Measurements from ENCODE around the gene CTCF.

Gene CTCF

DNA sequence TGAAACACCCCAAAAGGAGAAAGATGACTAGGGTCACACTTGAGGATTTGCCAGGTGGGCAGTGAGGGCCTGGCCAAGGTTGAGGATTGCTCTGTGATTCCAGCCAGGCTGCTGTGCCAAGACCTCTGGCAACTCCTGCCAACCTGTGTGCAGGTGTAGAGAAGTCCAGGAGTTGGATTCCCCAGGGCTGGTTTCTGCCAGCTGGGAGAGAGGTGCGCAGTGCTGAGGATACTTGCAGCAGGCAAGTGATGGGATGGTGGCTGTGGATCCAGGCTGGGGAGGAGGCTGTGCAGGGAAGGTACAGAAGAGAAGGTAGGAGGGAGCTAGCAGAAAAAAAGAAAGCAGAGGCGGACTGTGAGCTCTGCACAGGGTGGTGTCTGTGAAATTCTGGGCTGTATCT, 27.1 kb upstream of the CTCF start:
- FAIRE-seq, result no peak

DNA sequence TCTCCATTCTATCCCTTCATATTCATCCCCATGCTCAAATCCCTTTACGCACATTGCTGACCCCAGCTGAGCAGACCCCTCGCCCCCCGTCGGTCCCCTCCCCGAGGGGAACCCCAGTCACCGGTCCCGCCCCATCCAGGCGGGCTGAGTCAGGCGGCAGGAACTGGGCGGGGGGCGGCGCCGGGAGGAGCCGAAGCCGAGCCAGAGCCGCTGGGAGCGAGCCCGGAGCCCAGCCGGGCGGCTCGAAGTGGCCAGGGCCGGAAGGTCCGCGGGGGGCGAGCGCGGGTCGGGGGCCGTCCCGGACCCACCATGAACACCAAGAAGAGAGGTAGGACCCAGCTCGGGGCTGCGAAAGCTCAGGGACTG, 25.1 kb upstream of the CTCF start:
- FAIRE-seq, result no peak

DNA sequence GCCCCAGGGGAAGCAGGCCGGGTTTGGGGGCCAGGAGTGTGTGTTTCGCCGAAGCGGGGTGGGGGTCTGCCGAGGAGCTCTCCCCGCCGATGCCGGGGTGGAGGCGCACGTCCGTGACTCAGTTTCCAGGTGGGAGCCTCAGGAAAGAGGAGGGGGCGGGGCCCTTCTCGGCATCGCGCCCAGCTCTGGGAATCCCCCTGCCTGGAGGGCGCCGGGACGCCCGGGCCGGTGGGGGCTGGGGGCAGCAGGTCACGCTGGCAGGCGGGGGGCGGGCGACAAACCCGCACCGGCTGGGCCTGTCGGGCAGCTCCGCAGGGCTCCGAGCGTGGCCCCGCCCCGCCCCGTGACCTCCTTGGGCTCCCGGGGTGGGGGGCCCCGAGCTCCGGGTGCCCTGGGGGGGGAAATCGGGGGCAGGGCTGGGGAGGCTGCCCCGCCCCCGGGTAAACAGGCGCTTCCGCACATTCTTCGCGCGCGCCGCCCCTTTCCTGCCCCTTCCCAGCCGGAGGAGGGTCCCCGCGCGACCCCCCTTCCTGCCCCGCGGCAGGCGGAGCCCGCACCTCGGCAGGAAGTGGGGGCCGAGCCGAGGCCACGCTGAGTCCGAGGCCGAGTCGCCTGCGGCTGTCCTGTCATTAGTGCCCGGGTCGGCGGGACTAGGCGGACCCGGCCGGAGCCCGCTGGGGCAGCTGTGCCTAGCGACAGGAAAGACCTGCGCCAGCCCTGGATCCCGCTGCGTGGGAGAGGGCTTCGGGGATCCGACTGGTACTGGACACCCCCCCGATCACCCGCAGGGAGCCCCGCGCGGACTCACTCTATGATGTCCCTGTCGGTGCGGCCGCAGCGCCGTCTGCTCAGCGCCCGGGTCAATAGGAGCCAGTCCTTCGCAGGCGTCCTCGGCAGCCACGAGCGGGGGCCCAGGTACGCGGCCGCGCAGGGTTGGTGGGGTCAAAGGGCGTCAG, 24.4 kb upstream of the CTCF start:
- no peak for FAIRE-seq

DNA sequence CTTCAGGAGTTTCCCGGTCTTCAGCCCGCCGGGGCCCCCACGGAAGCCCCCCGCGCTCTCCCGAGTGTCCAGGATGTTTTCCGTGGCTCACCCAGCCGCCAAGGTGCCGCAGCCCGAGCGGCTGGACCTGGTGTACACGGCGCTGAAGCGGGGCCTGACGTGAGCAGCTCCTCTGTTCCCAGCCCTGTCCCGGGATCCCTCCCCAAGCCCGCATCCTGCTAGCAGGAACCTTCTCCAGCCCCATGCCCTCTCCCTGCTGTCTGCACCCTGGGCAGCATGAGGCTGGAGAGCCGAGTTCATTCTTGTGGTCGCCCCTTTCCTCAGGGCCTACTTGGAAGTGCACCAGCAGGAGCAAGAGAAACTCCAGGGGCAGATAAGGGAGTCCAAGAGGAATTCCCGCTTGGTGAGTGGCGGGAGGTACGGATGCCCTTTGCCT, 23.6 kb upstream of the CTCF start:
- no peak for FAIRE-seq

DNA sequence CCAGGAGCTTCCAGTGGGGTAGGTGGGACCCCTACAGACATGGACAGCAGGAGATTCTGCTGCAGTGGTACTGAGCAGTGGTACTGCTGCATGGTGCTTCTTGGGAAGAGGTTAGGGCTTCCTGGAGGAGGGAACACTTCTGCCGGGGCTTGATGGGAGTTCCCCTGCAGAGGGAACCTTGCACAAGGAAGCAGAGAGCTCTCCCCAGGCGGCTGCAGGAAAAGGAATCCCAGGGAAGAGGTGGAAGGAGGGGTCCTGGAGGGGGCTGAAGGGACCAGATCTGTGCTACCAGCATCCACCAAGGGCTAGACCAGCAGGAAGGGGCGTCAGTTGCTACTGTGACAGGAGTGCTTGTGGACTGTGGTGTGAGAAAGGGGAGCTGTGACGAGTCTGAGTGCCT, 23.1 kb upstream of the CTCF start:
- FAIRE-seq, result no peak

DNA sequence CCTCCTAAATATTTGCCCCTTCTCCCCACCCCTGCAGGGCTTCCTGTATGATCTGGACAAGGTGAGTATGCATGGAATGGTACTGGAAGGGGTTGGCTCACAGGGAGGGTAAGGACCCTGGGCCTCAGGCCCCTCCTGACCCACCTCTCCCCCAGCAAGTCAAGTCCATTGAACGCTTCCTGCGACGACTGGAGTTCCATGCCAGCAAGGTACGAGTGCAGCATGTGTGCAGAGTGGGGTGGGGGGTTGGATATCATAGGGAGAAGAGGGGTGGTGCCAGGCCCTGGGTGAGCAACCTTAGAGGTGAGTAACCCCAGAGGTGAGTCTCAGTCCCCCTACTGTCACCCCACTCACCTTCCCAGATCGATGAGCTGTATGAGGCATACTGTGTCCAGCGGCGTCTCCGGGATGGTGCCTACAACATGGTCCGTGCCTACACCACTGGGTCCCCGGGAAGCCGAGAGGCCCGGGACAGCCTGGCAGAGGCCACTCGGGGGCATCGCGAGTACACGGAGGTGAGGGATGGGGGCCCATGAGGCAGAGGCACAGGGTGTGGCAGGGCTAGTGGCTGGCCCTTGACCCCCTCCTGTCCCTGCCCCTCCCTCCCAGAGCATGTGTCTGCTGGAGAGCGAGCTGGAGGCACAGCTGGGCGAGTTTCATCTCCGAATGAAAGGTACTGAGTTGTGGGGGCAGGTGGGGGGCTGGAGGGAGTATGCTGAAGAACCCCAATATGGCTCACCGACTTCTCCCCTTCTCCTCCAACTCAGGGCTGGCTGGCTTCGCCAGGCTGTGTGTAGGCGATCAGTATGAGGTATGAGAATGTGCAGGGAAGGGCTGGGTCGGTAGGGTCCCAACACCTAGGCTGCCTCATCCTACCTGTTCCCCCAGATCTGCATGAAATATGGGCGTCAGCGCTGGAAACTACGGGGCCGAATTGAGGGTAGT, 22.4 kb upstream of the CTCF start:
- FAIRE-seq, result no peak

DNA sequence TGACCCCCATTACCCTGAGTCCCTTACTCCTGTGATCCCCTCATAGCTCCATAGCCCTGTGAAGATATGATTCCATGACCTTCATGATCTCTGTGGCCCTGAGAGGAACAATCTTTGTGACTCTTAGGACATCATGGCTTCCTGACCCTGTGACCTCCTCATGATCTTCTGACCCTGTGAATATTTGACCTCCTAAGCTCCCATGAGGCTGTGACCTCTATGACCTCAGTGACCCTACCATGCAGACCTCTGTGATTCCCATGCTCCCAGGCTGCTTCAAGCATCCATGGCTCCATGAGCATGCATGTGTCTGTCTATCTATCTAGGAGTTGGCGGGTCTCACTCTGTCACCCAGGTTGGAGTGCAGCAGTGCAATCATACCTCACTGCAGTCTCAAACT, 21.6 kb upstream of the CTCF start:
- no peak for FAIRE-seq

DNA sequence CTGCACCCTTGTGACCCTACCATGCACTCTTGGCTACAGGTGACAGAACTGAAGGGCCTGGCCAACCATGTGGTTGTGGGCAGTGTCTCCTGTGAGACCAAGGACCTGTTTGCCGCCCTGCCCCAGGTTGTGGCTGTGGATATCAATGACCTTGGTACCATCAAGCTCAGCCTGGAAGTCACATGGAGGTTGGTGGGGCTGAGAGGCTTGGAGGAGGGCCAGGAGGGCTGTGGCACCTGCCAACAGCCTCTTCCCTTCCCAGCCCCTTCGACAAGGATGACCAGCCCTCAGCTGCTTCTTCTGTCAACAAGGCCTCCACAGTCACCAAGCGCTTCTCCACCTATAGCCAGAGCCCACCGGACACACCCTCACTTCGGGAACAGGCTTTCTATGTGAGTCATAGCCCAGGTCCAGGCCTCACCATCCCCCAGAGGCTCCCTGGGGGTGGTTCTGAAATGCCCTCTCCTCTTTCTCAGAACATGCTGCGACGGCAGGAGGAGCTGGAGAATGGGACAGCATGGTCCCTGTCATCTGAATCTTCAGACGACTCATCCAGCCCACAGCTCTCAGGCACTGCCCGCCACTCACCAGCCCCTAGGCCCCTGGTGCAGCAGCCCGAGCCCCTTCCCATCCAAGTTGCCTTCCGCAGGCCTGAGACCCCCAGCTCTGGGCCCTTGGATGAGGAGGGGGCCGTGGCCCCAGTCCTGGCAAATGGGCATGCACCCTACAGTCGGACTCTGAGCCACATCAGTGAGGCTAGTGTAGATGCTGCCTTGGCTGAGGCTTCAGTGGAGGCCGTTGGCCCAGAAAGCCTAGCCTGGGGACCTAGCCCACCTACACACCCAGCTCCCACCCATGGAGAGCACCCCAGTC, 20.7 kb upstream of the CTCF start:
- no peak for FAIRE-seq

DNA sequence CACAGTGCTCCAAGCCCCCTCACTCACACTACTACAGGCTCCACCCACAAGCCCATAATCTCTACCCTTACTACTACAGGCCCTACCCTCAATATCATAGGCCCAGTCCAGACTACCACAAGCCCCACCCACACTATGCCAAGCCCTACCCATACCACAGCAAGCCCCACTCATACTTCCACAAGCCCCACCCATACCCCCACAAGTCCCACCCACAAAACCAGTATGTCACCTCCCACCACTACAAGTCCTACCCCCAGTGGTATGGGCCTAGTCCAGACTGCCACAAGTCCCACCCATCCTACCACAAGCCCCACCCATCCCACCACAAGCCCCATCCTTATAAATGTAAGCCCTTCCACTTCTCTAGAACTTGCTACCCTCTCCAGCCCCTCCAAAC, 19.9 kb upstream of the CTCF start:
- FAIRE-seq, result no peak

DNA sequence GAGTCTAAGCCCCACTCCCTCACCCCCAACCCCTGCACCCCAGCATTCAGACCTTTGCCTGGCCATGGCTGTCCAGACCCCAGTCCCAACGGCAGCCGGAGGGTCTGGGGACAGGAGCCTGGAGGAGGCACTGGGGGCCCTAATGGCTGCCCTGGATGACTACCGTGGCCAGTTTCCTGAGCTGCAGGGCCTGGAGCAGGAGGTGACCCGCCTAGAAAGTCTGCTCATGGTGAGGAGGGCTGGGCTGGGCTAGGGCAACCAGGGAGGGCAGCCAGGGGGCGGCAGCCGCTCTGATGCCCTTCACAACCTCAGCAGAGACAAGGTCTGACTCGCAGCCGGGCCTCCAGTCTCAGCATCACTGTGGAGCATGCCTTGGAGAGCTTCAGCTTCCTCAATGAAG, 19.3 kb upstream of the CTCF start:
- FAIRE-seq, result no peak

DNA sequence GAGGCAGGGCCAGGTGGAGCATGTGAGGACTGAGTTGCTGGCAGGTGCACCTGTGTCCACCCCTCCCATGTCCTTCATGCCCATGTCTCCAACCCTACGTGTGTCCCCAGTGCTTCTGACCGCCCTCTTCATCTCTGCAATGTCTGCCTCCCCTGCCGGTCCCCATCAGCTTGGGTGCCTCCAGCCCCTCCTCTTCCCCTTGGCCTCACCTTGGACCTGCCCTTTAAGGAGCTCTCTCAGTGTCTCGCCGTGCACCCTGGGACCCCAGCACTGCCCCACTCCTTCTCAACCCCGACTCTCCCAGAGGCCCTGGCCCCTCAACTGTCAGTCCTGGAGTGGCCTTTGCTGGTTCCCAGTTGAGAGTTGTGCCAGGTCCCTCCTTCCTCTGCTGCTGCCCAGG, 18.7 kb upstream of the CTCF start:
- FAIRE-seq, result no peak

DNA sequence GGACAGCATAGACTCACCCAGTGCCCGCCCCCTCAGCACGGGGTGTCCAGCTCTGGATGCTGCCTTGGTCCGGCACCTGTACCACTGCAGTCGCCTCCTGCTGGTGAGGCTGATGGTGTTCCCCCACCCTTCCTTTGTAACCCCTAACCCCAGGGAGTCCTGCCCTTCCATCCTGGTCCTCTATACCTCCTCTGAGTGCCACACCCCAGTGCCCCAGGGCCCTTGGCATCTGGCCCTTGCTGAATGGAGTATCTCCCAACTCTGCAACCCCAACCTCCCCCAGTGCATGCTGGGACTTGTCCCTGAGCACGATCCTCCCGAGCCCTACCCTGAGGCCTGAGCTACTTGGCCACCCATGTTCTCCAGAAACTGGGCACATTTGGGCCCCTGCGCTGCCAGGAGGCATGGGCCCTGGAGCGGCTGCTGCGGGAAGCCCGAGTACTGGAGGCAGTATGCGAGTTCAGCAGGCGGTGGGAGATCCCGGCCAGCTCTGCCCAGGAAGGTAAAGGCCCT, 17.9 kb upstream of the CTCF start:
- FAIRE-seq, result no peak

DNA sequence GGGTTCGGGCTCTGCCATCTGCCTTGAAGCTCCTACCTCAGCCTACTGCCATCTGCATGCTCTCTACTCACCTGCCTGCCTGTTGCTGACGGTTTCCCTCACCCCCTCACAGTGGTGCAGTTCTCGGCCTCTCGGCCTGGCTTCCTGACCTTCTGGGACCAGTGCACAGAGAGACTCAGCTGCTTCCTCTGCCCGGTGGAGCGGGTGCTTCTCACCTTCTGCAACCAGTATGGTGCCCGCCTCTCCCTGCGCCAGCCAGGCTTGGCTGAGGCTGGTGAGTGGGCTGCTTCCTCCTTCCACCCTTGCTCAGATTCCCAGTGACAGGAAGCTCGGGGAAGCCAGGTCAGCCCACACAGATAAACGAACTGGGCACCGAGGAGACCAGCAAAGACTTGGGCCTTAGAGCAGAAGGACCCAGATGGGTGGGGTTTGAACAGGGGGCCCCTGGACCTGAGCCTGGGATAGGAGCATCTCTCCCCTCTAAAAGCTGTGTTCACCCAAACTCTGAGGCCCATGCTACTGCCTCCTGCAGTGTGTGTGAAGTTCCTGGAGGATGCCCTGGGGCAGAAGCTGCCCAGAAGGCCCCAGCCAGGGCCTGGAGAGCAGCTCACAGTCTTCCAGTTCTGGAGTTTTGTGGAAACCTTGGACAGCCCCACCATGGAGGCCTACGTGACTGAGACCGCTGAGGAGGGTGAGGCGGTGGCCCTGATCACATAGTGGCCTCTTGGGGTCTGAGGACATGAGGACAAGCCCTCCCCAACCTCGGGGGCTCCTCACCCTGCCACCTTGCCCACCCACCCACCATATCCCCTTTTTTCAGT, 17.3 kb upstream of the CTCF start:
- no peak for FAIRE-seq

DNA sequence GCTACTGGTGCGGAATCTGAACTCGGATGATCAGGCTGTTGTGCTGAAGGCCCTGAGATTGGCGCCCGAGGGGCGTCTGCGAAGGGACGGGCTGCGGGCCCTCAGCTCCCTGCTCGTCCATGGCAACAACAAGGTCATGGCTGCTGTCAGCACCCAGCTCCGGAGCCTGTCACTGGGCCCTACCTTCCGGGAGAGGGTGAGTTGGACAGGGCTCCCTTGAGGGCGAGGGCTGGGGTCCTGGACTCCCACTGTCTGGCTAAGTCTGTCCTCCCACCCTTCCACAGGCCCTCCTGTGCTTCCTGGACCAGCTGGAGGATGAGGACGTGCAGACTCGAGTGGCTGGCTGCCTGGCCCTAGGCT, 16.7 kb upstream of the CTCF start:
- FAIRE-seq, result no peak

DNA sequence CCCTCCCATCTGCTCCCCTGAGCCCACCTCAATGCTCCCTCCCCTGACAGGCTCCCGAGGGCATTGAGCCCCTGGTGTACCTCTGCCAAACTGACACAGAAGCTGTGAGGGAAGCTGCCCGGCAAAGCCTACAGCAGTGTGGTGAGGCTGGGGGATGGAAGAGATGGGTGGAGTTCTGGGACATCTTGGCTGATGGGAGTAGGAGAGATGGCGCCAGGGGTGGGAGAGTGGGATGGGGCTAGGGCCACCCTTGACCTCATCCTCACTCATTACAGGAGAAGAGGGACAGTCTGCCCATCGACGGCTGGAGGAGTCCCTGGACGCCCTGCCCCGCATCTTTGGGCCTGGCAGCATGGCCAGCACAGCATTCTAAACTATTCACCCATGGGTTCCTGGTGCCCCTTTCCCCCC, 16.2 kb upstream of the CTCF start:
- no peak for FAIRE-seq

DNA sequence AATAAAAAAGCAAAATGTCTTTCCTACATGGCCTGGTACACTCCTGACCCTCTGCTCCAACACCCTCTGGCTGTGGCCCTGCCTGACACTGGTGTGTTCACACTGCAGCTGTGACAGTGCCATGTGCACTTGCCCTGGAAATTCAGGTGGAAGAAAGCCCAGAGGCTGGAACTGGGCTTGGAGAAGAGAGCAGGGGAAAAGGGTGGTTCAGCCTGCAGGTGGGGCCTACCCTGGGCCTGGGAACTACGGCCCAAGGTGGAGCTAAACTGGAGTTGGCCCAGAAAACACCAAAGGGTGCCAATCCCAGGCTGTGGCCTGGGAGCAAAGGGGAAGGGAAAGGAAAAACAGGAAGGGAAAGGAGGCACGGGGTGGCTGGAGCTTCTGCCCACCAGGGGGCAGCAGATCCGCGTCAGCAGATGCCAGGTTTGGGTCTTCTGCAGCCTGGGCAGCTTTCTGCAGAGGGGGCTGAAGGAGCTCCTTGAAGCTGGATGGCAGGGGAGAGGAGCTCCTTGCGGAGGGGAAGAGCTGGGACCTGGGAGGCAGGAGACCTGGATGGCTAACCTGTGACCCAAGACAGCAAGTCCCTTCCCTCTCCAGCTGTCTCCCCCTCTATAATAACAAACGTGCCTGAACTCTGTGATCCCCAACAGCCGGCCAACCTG, 15.4 kb upstream of the CTCF start:
- no peak for FAIRE-seq

DNA sequence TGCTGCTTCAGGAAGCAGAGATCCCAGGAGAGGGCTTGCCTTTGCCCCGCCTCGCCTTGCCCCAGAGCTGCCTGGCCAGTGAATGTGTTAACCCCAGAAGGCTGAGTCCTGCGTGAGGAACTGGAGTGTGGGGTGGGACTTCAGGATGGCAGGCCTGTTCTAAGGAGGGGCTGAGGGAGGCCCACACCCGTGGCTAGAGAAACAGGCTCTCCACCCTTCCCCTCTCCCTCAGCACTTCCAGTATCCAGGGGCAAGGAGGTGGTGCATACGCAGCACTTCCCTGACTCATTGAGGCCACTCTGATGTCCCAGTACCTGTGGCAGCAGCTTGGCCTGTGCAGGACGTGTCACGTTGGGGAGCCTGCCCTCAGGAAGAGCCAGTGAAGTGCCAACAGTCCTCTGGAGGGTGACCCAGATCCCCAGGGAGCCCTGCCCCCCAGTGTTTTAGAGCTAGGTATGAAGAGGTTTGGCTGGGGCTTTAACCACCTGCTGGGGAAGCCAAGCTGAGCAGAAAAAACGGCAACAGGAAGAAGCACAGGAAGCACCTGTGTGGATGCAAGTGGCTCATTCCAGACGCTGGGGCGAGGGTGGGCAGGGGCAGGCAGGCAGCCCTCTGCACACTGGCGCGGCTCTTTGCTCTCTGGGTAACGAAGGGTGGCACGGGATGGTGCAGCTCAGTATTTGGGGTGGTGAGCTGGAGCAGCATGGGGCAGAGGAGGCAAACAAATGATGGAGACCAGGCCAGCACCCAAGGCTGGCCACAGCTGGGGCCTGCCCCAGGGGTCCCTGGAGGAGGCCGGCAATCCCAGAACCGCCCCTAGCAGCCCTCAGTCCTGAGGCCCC, 14.7 kb upstream of the CTCF start:
- FAIRE-seq, result no peak

DNA sequence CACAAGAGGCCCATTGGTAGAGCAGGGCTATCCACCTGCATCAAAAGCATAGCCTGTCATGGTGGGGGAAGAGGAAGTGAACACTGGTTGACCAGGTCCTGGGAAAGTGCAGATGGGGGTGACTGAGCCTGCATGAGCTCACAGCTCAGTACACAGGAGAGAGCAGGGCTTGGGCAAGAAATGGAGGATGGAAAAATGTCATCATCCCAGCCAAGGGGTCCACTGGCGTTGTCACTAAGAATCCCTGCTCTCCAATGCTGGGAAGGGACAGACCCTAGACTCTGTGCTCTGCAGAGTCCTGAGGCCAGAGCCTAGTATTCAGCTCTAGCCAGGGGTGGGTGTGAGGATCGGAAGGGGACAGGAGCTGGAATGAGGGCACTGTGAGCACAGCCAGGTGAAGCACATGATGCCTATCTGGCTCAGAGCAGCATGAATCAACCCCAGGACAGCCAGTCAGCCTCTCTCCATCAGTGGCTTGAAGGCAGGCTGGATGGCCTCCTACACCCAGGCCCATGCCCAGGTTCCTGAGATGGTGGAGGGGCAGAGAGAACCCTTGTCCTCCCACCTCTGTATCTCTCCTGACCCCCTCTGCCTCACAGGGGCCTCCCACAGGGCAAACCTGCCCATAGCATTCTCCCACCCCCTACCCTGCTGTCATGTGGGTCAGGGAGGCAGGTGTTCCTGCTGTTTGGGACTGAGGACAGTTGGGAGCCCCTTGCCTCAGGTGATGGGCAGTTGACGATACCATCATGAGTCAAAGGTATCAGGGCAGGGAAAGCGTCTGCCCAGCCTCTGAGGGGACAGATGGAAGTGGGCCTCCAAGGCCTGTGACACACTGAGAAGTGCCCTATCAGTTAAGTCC, 13.8 kb upstream of the CTCF start:
- no peak for FAIRE-seq

DNA sequence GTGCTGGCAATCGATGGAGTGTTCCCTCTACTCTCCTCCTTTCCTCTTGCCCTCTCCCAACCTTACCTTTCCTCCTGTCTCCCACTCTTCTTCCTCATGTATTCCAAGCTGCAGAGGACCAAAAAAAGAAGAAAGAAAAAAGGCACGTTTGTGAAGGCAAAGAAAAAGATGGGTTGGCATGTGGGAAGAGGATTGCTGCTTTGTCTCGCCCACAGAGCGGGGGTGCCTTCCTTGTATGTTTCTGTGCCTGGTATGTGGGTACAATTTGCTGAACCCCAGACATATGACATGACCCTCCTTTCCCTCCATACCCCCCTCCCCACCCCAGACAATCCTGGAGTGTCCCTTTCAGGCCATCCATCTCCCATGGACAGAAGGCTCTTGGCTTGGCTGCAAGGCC, 13.1 kb upstream of the CTCF start:
- FAIRE-seq, result no peak

All from endometrium (tissue), 2 donors.